Colonic mucosa (tissue), 4 donors: ENCODE measurements around the gene FOXP1. TPM values are rescaled to one million over a fixed set of nuclear protein-coding genes. Genes with fewer than 3 reads are reported as not detected.

Experiments
- DNase-seq: peaks from one replicate; pipeline ENCODE4 v3.0.0-alpha.2; 2020
- H3K27ac ChIP-seq: fragments of 200-600 bp; one replicate; pipeline ENCODE4 v1.8.0; 2021
- H3K27me3 ChIP-seq: fragments of 200-600 bp; one replicate; pipeline ENCODE4 v1.8.0; 2021
- H3K36me3 ChIP-seq: fragments of 200-600 bp; one replicate; pipeline ENCODE4 v1.8.0; 2021
- H3K4me1 ChIP-seq: fragments of 200-600 bp; one replicate; pipeline ENCODE4 v1.8.0; 2021; ENCODE audit warnings: mild to moderate bottlenecking
- H3K4me3 ChIP-seq: fragments of 200-600 bp; one replicate; pipeline ENCODE4 v1.8.0; 2021
- H3K9ac ChIP-seq, 2 donors: one replicate each; pipeline ENCODE4 v1.7.0; 2013; ENCODE audit warnings: control low read depth in 2 of 2, low read depth in 2 of 2, low read length in 2 of 2
- H3K9me3 ChIP-seq: fragments of 200-600 bp; one replicate; pipeline ENCODE4 v1.8.0; 2021
- intact Hi-C: fragments of 100-400 bp; cut with DNase I; formaldehyde crosslinking; loops from one replicate; pipeline ENCODE4 v1.14.1; 2022
- total RNA-seq, 2 donors: library from RNA; stranded (reverse); fragmentation: NEBNext Ultra II Directional in 1 of 2; extraction: Animal tissue kit (Norgen Biotek cat#: 25700) in 1 of 2; gene quantifications; one replicate each; pipeline ENCODE4 v1.2.1, GENCODE V29; 2021
- TF ChIP-seq, protein P1 (sequence below): fragments of 200-600 bp; IDR thresholded peaks from one replicate; pipeline ENCODE4 v1.8.0; 2022; ENCODE audit warnings: antibody characterized with exemption, mild to moderate bottlenecking
- donor health status: healthy.
- donor health status: DM: no; HTN: no; CAD: no.
- donor health status: DM: no; HTN: no; CAD: no.

Gene FOXP1
- total RNA-seq, 2 donors from 2014 or later: 127 to 128 TPM

DNA sequence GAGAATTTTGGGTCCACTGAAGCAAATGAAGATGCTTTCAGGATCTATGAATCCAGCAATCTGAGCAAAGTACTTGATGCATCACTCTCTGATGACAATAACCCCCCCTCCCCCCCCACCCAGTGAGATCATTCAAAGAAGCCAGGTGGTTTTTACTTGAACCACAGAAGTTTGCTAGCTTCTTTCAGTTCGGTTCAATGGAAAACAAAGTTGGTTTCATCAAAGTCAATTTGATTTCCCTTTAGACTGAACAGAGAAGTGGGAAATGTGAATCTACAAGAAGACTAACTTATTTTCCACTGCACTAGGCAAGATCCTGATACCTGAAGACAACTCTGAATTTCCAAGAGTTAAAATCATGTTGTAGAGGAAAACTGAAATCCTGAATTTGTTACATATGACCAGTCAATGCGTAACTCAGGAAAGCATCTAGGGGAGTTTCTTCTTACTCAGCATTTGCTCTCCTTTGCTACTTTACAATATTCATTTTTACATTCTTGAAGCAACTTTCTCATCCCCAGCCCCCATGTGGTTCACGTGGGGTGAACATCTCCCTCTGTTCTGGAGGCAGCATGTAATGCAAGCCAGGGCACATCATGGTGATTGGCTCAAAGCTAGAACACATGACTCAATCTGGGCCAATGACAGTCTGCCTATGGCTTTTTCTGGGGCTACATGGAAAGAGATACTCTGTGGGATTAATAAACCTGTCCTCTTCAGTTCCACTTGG is 572.6 kb downstream of the FOXP1 start:
- intact Hi-C loops: no loop called here
- DNase-seq: no peak
- TF ChIP-seq, protein P1, sequence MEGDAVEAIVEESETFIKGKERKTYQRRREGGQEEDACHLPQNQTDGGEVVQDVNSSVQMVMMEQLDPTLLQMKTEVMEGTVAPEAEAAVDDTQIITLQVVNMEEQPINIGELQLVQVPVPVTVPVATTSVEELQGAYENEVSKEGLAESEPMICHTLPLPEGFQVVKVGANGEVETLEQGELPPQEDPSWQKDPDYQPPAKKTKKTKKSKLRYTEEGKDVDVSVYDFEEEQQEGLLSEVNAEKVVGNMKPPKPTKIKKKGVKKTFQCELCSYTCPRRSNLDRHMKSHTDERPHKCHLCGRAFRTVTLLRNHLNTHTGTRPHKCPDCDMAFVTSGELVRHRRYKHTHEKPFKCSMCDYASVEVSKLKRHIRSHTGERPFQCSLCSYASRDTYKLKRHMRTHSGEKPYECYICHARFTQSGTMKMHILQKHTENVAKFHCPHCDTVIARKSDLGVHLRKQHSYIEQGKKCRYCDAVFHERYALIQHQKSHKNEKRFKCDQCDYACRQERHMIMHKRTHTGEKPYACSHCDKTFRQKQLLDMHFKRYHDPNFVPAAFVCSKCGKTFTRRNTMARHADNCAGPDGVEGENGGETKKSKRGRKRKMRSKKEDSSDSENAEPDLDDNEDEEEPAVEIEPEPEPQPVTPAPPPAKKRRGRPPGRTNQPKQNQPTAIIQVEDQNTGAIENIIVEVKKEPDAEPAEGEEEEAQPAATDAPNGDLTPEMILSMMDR: no peak

DNA sequence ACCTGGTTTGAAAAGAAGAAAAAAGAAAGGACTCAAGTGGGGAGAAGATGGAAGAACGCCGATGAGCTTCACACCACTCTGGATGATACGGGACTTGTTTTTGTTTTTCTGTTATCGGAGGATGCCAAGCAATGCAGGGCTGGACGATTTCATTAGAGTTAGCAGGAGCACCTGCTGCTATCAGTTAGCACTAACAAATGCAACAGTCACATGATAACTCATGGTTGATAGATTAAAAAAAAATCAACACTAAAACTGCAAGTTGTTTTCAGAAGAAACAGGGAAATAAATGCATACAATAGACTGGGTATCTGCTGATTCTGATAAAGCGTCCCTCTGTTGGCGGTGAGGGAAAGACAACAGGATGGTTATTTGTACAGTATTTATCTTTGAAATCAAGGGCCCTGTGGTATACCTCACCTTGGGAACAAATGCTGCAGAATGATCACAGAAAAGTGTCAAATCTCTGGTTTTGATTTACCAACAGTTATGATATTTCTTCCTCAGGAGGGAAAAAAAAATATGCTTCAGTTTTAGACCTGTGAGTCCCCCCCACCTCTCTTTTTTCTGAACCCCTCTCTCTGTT is 575.1 kb downstream of the FOXP1 start:
- peak overlapping the region; percentile 30 for H3K27ac ChIP-seq

More for the DNA sequence above, 572.6 kb downstream of the FOXP1 start:
- Histone ChIP-seq H3K4me1 (no peaks in the 10 kb centered on the region), H3K27ac (no peak overlapping the region), H3K9me3 (no peaks in the 10 kb centered on the region), H3K36me3 (no peaks in the 10 kb centered on the region), H3K9ac (no peak overlapping the region), H3K4me3 (no peak overlapping the region), H3K27me3 (no peaks in the 10 kb centered on the region)

GRCh38 chr3:71006810-71007785 is 576.4 kb downstream of the FOXP1 start:
- H3K9ac ChIP-seq: no peak overlapping the region
- peak overlapping the region; percentile 30 for H3K27ac ChIP-seq
- TF ChIP-seq, protein P1: peak; percentile 48
- no peaks in the 10 kb centered on the region for H3K27me3 ChIP-seq
- H3K4me3 ChIP-seq: no peak overlapping the region
- intact Hi-C loops: loop anchor here (5.0 to 10.0 kb wide), 3 partner anchors 60 to 578 kb away; partner anchors contain the start of gene FOXP1
- no peaks in the 10 kb centered on the region for H3K36me3 ChIP-seq
- DNase-seq: no peak
- H3K9me3 ChIP-seq: no peaks in the 10 kb centered on the region
- no peaks in the 10 kb centered on the region for H3K4me1 ChIP-seq

More for the DNA sequence above, 575.1 kb downstream of the FOXP1 start:
- H3K9me3 ChIP-seq: no peaks in the 10 kb centered on the region
- H3K27me3 ChIP-seq: no peaks in the 10 kb centered on the region
- no peak overlapping the region for H3K9ac ChIP-seq
- no peak overlapping the region for H3K4me3 ChIP-seq
- no peak for DNase-seq
- no peaks in the 10 kb centered on the region for H3K4me1 ChIP-seq
- intact Hi-C loops: loop anchor here (5.0 to 10.0 kb wide), 3 partner anchors 59 to 576 kb away; partner anchors contain the start of gene FOXP1
- TF ChIP-seq, protein P1: no peak
- H3K36me3 ChIP-seq: no peaks in the 10 kb centered on the region

- no peak overlapping the region for H3K27ac ChIP-seq
- H3K9ac ChIP-seq: no peak overlapping the region
- H3K4me3 ChIP-seq: no peak overlapping the region
- no peaks in the 10 kb centered on the region for H3K27me3 ChIP-seq
- TF ChIP-seq, protein P1: no peak
- intact Hi-C loops: loop anchor here (5.0 to 10.0 kb wide), 3 partner anchors 61 to 579 kb away; partner anchors contain the start of gene FOXP1
- no peaks in the 10 kb centered on the region for H3K9me3 ChIP-seq
- no peaks in the 10 kb centered on the region for H3K36me3 ChIP-seq
- no peaks in the 10 kb centered on the region for H3K4me1 ChIP-seq
- no peak for DNase-seq
Observed at GRCh38 chr3:71005702-71006321, 577.7 kb downstream of the FOXP1 start.
